HG03575 (cell line): ENCODE results near the gene CD70.
"Not testable (repeated sequence)": the region's sequence is repeated elsewhere in the genome, so short reads cannot be mapped to it uniquely, and the experiment has no call there.

Experiments
- ATAC-seq: cut with Tn5 transposase; IDR thresholded peaks from one replicate; pipeline ENCODE4 v1.9.1; 2021; ENCODE audit not compliant: unreplicated experiment, insufficient number of reproducible peaks, low FRiP score; ENCODE audit errors: extremely low read depth

The CD70 gene

GRCh38 chr19:6577476-6578125 is 13.3 kb downstream of the CD70 start:
- ATAC-seq, result peak; percentile 47

DNA sequence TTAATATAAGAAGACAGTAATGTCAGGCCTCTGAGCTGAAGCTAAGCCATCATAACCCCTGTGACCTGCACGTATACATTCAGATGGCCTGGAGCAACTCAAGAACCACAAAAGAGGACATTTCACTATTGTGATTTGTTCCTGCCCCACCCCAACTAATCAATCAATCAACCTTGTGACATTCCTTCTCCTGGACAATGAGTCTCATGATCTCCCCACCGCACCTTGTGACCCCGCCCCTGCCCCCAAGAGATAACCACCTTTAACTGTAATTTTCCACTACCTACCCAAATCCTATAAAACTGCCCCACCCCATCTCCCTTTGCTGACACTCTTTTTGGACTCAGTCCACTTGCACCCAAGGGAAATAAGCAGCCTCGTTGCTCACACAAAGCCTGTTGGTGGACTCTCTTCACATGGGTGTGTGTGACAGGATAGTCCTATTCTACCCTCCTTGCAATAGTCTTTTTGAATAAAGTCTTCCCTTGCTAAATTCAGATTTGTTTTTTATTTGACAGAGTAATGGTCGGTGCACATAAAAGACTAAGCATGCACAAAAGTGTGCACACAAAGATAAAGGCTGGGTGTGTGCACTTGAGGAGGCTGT is 14.0 kb downstream of the CD70 start:
- no peak for ATAC-seq

- ATAC-seq, result no peak
These were observed 17.6 kb downstream of the CD70 start for GRCh38 chr19:6573350-6573749.

GRCh38 chr19:6572217-6572616 is 18.7 kb downstream of the CD70 start:
- ATAC-seq, result no peak

DNA sequence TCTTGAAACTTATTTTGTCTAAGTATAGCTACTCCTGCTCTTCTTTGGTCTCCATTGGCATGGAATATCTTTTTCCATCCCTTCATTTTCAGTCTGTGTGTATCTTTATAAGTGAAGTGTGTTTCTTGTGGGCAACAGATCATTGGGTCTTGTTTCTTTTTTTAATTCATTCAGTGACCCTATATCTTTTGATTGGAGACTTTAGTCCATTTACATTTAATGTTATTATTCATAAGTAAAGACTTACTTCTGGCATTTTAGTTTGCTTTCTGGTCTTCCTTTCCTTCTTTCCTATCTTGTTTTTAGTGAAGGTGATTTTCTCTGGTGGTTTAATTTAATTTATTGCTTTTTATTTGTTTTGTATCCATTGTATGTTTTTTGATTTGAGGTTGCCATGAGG is 19.8 kb downstream of the CD70 start:
- ATAC-seq, result no peak

GRCh38 chr19:6570764-6571163 is 20.2 kb downstream of the CD70 start:
- no peak for ATAC-seq

DNA sequence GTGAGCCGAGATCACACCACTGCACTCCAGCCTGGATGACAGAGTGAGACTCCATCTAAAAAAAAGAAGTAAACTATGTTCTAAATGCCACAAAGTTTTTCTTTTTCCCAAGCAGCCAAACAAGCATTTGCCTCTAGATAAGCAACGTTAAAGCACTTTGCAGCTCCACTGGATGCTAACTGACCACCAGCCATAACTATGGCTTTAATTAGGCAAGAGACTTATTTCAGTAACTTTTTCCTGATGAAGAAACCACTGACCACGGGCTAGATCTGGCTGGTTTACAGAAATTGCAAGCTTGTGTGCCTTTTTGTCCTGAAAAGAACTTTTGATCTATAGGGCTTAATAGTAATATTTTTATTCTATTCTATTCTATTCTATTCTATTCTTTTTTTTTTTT is 22.1 kb downstream of the CD70 start:
- ATAC-seq, result no peak

DNA sequence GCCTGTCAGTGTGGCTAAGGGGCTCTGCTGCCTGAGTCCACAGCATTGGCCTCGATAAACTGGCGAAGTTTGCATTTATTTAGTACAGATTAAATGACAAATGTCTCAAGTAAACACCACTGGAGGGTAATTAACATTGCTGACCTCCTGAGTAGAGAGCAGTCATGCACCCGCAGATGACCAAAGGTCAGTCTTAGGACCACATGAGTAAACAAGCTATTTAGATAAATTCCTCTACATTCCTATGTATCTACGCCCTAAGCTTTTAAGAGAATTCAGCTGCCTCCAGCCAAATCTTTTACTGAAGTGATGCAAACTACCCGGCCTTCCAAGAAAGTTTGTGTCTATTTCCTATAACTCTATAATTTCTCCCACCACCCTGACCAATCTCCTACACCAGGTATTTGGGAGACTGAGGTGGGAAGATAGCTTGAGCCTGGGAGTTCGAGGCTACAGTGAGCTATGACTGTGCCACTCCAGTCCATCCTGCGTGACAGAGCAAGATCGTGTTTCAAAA is 22.9 kb downstream of the CD70 start:
- ATAC-seq, result no peak

DNA sequence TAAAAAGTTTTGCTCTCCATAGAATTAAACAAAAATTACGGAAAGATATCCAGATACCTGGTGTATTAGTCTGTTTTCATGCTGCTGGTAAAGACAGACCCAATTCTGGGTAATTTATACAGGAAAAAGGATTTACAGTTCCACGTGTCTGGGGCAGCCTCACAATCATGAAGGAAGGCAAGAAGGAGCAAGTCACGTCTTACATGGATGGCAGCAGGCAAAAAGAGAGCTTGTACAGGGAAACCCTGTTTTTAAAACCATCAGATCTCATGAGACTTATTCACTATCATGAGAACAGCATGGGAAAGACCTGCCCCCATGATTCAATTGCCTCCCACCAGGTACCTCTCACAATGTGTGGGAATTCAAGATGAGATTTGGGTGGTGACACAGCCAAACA is 24.2 kb downstream of the CD70 start:
- ATAC-seq, result not testable (repeated sequence)

GRCh38 chr19:6564393-6564792 is 26.6 kb downstream of the CD70 start:
- ATAC-seq, result no peak

- ATAC-seq, result not testable (repeated sequence)
These were observed 28.5 kb downstream of the CD70 start for GRCh38 chr19:6562437-6562836.

DNA sequence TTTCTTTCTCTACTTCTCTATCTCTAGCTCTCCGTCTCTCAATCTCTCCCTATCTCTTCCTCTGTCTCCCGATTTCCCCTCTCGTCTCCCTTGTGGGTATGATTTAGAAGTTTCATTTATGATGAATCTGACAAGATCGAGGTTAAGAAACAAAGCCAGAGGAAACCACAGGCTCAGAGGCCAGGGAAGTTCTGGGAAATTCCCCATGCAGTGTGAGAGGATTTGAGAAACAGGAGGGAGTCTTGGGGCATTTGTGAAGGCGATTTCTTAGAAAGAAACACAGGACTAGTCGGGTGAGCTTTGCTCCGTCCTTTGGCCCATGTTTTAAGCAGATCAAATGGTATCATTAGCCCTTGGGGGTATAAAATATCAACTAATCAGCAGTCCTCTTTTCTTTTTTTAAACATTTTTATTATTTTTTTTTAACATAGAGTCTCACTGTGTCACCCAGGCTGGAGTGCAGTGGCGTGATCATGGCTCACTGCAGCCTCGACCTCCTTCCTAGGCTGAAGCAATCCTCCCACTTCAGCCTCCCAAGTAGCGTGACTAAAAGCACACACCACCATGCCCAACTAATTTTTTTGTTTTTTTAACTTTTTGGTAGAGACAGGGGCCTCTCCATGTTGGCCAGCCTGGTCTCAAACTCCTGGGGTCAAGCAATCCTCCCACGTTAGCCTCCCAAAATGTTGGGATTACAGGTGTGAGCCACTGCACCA is 34.3 kb downstream of the CD70 start:
- no peak for ATAC-seq

GRCh38 chr19:6556043-6556449 is 34.9 kb downstream of the CD70 start:
- ATAC-seq, result no peak

DNA sequence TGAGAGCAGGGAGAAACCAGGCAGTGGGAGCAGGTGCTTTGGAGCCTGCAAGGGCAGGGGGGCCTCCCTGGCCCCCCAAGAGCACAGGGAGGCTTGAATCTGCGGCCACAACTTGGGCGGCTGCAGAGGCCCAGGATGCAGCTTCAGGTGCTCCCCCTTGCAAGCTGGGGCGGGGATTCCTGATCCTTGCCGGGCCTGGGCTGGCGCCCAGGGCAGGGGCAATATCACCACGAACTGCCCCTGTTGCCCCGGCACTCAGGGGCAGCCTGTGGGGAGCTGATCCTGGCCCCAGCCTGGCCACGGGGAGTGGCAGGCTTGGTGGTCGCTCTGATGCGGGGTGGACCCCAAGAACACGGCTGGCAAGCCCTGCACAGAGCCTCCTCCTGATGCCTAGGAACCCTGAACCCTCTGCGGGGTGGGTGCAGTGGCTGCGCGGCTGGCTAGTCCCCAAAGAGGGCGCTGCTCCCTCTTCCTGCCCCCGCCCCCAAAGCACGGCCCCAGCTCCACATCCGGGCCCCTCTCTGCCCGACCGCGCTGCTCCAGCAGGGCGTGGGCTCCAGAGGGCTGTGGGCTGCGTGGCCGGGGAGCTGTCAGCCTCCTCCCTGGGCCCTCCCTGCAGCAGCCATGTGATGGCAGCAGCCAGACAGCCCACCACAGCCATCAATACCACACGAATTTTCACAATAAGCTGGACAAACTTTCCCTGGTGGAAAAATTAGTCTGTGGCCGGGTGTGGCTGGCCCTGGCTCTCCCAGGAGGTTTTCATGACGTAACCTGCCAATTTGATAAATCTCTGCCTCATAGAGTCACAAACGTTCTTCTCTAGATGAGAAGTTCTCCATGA is 39.1 kb downstream of the CD70 start:
- no peak for ATAC-seq

- ATAC-seq, result no peak
These were observed 39.9 kb downstream of the CD70 start for GRCh38 chr19:6551091-6551490.

GRCh38 chr19:6550679-6551078 is 40.3 kb downstream of the CD70 start:
- not testable (repeated sequence) for ATAC-seq

GRCh38 chr19:6543866-6544347 is 47.0 kb downstream of the CD70 start:
- ATAC-seq, result no peak

GRCh38 chr19:6540918-6541689 is 49.8 kb downstream of the CD70 start:
- no peak for ATAC-seq
